Measurements from ENCODE around the gene CNTNAP2. TPM values are rescaled to one million over a fixed set of nuclear protein-coding genes. Genes with fewer than 3 reads are reported as not detected.

CNTNAP2 gene
- total RNA-seq, 4 donors from 2014 or later = 0.29 to 0.88 (median 0.33) TPM; not detected in 1

DNA sequence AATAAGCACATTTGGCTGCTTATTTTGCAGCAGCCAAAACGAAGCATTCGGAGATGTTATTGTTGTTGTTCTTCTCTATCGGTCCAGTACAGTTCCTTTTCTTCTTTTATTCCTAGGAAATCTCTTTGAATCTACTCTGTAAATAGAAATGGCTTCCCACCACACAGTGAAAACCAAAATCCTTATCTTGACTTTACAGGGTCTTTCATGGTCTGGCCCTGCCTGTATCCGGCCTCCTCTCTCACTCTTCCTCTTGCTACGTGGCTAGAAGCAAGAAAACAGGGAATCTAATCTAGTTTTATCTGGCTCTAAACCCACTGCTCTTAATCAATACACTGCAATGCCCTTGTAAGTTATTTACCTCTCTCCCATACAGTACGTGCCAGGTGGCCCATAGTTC lies 1547.9 kb downstream of the CNTNAP2 start:
- TF ChIP-seq POLR2A (IDR thresholded peaks at IDR 0.05) = no peak
- TF ChIP-seq, protein P1, sequence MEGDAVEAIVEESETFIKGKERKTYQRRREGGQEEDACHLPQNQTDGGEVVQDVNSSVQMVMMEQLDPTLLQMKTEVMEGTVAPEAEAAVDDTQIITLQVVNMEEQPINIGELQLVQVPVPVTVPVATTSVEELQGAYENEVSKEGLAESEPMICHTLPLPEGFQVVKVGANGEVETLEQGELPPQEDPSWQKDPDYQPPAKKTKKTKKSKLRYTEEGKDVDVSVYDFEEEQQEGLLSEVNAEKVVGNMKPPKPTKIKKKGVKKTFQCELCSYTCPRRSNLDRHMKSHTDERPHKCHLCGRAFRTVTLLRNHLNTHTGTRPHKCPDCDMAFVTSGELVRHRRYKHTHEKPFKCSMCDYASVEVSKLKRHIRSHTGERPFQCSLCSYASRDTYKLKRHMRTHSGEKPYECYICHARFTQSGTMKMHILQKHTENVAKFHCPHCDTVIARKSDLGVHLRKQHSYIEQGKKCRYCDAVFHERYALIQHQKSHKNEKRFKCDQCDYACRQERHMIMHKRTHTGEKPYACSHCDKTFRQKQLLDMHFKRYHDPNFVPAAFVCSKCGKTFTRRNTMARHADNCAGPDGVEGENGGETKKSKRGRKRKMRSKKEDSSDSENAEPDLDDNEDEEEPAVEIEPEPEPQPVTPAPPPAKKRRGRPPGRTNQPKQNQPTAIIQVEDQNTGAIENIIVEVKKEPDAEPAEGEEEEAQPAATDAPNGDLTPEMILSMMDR (IDR thresholded peaks at IDR 0.05) = no peak
- H3K4me1 ChIP-seq = no peaks in the 10 kb centered on the region
- no peaks in the 10 kb centered on the region for H3K36me3 ChIP-seq
- no peak overlapping the region for H3K4me3 ChIP-seq (replicated peaks in 1 of 3)
- no peaks in the 10 kb centered on the region for H3K27me3 ChIP-seq
- intact Hi-C loops (cut with DNase I) = no loop called here
- no peaks in the 10 kb centered on the region for H3K9me3 ChIP-seq
- no peak overlapping the region for H3K27ac ChIP-seq
- no peak for DNase-seq
- WGBS, 2 donors = 81 to 83% methylated on average over 6 of the region's 6 CpGs

DNA sequence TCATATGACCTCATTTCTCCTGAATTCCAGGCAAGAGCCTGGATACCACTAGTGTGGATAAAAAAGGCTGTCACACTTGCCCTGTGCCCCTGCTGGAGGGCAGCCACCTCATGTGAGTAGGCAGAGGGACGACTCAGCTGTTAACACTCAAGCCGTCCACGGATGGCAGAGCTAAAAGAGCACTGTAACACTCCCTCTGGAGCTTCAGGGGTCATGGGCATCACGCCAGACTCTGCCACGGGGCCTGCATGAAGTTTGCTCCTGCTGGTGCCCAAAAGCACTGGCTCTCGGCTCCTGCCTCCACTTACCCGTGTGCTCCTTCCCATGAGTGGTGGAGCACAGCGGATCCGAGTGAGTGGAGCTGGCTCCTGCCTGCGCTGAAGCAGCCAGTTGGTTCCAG lies 1554.2 kb downstream of the CNTNAP2 start:
- Histone ChIP-seq H3K27me3 (no peaks in the 10 kb centered on the region), H3K4me3 (replicated peaks in 1 of 3) (no peak overlapping the region), H3K36me3 (no peaks in the 10 kb centered on the region), H3K4me1 (no peaks in the 10 kb centered on the region), H3K9me3 (no peaks in the 10 kb centered on the region), H3K27ac (no peak overlapping the region)
- intact Hi-C loops (cut with DNase I) = no loop called here
- 79 to 84% methylated on average over 7 to 9 of the region's 10 CpGs for WGBS, 2 donors
- TF ChIP-seq, protein P1 (IDR thresholded peaks at IDR 0.05) = no peak
- no peak for TF ChIP-seq POLR2A (IDR thresholded peaks at IDR 0.05)
- DNase-seq = no peak

DNA sequence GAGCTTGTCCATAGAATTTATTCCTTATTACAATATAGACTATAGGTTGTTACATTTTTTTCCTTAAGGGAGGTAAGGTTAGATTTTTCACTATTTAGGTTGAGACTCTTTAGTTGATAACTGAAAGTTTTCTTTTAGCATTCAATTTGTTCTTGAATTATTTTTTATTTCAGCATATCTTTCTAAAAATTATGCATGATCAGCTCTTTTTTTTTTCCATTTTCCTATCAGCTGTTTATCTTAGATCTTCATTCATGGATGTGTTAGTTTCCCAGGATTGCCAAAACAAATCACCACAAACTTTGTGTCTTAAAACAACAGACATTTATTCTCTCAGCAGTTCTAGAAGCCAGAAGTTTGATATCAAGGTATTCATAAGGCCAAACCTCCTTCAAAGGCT lies 1558.1 kb downstream of the CNTNAP2 start:
- Histone ChIP-seq H3K4me3 (replicated peaks in 1 of 3) (no peak overlapping the region), H3K4me1 (no peaks in the 10 kb centered on the region), H3K27ac (no peak overlapping the region), H3K27me3 (no peaks in the 10 kb centered on the region), H3K9me3 (no peaks in the 10 kb centered on the region), H3K36me3 (no peaks in the 10 kb centered on the region)
- intact Hi-C loops (cut with DNase I) = no loop called here
- DNase-seq = no peak
- TF ChIP-seq POLR2A (IDR thresholded peaks at IDR 0.05) = no peak
- TF ChIP-seq, protein P1 (IDR thresholded peaks at IDR 0.05) = no peak

DNA sequence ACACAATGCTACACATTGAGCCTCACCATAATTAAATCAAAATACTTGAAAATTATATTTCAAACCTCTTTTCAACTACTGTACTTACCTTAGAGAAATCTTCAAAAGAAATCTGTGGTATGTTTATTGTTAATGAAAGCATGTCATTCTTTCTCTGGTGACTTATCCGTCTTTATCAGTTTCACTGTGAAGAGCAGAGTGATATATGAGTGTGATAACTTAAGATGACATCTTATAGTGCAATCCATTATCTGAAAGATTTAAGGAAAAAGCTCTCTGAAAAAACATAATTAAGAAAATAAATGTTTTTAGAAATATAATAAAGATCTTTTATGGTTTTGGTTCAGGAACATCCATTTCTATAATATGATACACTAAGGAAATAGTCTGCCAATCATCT lies 1562.3 kb downstream of the CNTNAP2 start:
- 95 to 96% methylated on average over 1 of the region's 1 CpG for whole genome bisulfite sequencing, 2 donors
- Histone ChIP-seq H3K4me1 (no peaks in the 10 kb centered on the region), H3K9me3 (no peaks in the 10 kb centered on the region), H3K27me3 (no peaks in the 10 kb centered on the region), H3K36me3 (no peaks in the 10 kb centered on the region), H3K4me3 (replicated peaks in 1 of 3) (no peak overlapping the region), H3K27ac (no peak overlapping the region)
- TF ChIP-seq POLR2A (IDR thresholded peaks at IDR 0.05) = no peak
- TF ChIP-seq, protein P1 (IDR thresholded peaks at IDR 0.05) = no peak
- intact Hi-C loops (cut with DNase I) = no loop called here
- no peak for DNase-seq

DNA sequence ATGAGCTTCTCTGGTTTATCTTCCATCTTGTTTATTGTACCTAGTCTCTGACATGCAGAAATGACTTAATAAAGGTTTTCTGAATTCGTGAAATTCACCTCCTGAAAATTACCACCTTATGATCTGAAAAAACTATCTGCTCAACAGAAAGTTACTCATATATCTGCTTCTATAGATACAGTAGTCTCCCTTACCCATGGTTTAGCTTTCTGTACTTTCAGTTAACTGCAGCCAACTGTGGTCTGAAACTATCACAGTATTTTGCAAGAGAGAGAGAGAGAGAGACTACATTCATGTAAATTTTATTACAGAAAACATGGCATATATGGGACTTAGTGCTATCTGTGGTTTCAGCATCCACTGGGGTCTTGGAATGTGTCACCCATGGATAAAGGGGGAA lies 1564.9 kb downstream of the CNTNAP2 start:
- H3K36me3 ChIP-seq = no peaks in the 10 kb centered on the region
- no peak for DNase-seq
- H3K27ac ChIP-seq = no peak overlapping the region
- TF ChIP-seq, protein P1 (IDR thresholded peaks at IDR 0.05) = no peak
- TF ChIP-seq POLR2A (IDR thresholded peaks at IDR 0.05) = no peak
- H3K4me1 ChIP-seq = no peaks in the 10 kb centered on the region
- intact Hi-C loops (cut with DNase I) = no loop called here
- H3K9me3 ChIP-seq = no peaks in the 10 kb centered on the region
- H3K27me3 ChIP-seq = no peaks in the 10 kb centered on the region
- H3K4me3 ChIP-seq (replicated peaks in 1 of 3) = no peak overlapping the region
- 76 to 84% methylated on average over 1 of the region's 1 CpG for WGBS, 2 donors
